ENCODE results near the gene TNFAIP8L1.

DNA sequence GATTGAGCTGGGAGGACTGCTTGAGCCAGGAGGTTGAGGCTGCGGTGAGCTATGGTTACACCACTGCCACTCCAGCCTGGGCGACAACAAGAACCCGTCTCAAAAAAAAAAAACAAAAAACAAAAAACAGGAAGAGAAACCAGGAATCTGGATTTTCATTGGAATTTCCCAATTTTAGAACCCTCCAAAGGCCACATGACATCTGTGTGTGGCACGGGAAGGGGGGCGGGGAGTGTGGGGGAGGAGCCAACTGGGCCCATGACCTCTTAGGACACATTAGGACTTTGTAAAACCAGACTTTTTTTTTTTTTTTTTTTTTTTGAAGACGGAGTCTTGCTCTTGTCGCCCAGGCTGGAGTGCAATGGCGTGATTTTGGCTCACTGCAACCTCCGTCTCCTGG, 52.1 kb downstream of the TNFAIP8L1 start:
- TF ChIP-seq, protein P1, sequence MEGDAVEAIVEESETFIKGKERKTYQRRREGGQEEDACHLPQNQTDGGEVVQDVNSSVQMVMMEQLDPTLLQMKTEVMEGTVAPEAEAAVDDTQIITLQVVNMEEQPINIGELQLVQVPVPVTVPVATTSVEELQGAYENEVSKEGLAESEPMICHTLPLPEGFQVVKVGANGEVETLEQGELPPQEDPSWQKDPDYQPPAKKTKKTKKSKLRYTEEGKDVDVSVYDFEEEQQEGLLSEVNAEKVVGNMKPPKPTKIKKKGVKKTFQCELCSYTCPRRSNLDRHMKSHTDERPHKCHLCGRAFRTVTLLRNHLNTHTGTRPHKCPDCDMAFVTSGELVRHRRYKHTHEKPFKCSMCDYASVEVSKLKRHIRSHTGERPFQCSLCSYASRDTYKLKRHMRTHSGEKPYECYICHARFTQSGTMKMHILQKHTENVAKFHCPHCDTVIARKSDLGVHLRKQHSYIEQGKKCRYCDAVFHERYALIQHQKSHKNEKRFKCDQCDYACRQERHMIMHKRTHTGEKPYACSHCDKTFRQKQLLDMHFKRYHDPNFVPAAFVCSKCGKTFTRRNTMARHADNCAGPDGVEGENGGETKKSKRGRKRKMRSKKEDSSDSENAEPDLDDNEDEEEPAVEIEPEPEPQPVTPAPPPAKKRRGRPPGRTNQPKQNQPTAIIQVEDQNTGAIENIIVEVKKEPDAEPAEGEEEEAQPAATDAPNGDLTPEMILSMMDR (conservative IDR thresholded peaks at IDR 0.05; ENCODE audit: low read depth, low read length), result no peak
- TF ChIP-seq EZH2 (IDR thresholded peaks at IDR 0.05; ENCODE audit: low read length, unreplicated experiment) (no peak), EZH2phosphoT487 (IDR thresholded peaks at IDR 0.05; ENCODE audit: borderline replicate concordance, low read length) (no peak)

All from PC-3 (cell line).